ENCODE data around the gene ADM2.

ADM2 gene

GRCh38 chr22:50482107-50483074, 1.0 kb downstream of the ADM2 start:
- Mint-ChIP-seq H3K4me1 (ENCODE audit: low read depth) (peaks cover 5% of the 10 kb centered on the region), H3K27me3 (peaks cover 6% of the 10 kb centered on the region), H3K27ac (no peak overlapping the region), H3K36me3 (ENCODE audit: low read depth) (no peaks in the 10 kb centered on the region), H3K4me3 (peak overlapping the region; percentile 77), H3K9me3 (no peaks in the 10 kb centered on the region)
- no peak for DNase-seq

DNA sequence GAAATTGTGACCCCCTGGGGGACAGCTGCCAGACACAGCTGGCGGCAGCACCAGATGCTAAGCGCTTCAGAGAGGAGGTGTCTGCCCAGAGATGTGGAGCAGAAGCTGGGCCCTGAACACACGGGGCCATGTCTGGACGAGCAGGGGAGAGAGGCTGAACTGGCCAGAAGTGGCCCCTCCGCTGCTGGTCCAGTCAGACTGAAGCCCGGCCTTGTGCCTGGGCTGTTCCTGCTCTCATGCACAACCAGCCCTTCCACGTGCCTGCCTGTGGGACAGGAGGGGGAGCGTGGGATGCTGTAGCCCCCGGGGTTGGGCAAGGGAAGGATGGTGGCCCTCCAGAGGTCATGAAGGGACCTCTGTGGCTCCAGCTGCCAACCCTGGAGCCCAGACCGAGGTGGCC, 1.8 kb downstream of the ADM2 start:
- peak overlapping the region; percentile 10 for H3K4me3 Mint-ChIP-seq
- H3K4me1 Mint-ChIP-seq (ENCODE audit: low read depth): peaks cover 5% of the 10 kb centered on the region
- H3K27ac Mint-ChIP-seq: no peak overlapping the region
- peaks cover 6% of the 10 kb centered on the region for H3K27me3 Mint-ChIP-seq
- H3K9me3 Mint-ChIP-seq: no peaks in the 10 kb centered on the region
- no peaks in the 10 kb centered on the region for H3K36me3 Mint-ChIP-seq (ENCODE audit: low read depth)
- DNase-seq: no peak

DNA sequence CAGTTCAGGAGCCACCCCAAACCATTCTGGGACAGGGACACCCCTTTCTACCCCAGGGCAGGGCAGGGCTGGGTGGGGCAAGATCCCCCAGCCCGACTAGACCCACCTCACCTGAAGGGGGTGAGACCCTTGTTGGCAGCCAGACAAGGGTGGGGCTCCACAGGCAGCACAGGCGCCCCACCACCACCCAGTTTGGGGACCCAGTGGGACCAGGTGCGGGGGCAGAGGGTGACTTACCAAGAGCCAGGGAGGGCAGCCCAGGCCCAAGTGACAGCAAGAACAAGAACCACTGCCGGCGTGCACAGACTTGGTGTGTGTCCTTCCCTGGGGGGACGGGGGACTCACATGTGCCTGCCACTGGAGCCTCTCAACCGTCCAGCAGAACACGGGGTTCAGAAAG, 2.2 kb downstream of the ADM2 start:
- H3K27me3 Mint-ChIP-seq: peaks cover 6% of the 10 kb centered on the region

DNA sequence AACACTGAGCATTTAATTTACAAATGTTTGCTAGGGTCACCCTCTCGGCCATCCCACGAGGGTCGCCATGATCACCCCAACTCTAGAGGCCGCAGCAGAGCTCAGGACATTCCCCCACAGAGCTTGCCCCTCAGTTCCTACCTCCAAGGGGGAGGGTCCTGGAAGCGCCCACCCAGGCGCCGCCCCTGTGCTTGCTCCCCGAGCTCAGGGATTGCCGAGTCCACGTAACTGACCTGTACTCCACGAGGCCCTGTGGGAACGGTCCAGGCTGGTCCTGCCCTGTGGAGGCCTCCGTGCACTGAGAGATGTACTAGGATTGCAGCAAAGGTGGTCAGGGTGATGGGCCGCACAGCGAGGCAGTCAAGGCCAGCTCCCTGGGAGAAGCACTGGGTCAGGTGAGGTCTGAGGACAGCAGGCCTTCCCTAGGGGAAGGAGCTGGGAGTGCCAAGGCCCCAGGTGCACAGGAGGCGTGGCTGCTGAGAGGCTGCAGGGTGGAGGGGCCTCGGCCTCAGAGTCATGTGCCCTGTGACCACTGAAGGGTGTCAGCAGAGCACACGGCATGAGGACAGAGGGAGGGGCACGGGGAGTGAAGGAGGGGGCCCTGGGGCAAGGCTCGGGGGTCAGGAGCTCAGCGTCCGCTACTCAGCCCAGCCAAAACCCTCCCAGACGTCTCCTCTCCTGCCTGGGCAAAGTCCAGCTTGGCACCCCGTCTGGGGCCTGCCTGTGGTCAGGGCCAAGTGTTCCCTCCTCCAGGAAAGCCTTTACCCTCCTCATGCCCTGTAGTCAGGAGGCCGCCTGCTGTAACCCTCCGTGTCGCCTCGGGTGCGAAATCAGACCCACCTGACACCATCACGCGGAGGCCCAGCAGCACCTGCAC, 2.9 kb downstream of the ADM2 start:
- H3K36me3 Mint-ChIP-seq (ENCODE audit: low read depth): no peaks in the 10 kb centered on the region
- no peak overlapping the region for H3K27ac Mint-ChIP-seq
- H3K4me3 Mint-ChIP-seq: no peak overlapping the region
- no peak for DNase-seq
- H3K4me1 Mint-ChIP-seq (ENCODE audit: low read depth): peaks cover 5% of the 10 kb centered on the region
- H3K9me3 Mint-ChIP-seq: no peaks in the 10 kb centered on the region
- peaks cover 6% of the 10 kb centered on the region for H3K27me3 Mint-ChIP-seq

More for the DNA sequence above, 2.2 kb downstream of the ADM2 start:
- no peak for DNase-seq
- Mint-ChIP-seq H3K4me3 (no peak overlapping the region), H3K36me3 (ENCODE audit: low read depth) (no peaks in the 10 kb centered on the region), H3K4me1 (ENCODE audit: low read depth) (peaks cover 5% of the 10 kb centered on the region), H3K27ac (no peak overlapping the region), H3K9me3 (no peaks in the 10 kb centered on the region)

DNA sequence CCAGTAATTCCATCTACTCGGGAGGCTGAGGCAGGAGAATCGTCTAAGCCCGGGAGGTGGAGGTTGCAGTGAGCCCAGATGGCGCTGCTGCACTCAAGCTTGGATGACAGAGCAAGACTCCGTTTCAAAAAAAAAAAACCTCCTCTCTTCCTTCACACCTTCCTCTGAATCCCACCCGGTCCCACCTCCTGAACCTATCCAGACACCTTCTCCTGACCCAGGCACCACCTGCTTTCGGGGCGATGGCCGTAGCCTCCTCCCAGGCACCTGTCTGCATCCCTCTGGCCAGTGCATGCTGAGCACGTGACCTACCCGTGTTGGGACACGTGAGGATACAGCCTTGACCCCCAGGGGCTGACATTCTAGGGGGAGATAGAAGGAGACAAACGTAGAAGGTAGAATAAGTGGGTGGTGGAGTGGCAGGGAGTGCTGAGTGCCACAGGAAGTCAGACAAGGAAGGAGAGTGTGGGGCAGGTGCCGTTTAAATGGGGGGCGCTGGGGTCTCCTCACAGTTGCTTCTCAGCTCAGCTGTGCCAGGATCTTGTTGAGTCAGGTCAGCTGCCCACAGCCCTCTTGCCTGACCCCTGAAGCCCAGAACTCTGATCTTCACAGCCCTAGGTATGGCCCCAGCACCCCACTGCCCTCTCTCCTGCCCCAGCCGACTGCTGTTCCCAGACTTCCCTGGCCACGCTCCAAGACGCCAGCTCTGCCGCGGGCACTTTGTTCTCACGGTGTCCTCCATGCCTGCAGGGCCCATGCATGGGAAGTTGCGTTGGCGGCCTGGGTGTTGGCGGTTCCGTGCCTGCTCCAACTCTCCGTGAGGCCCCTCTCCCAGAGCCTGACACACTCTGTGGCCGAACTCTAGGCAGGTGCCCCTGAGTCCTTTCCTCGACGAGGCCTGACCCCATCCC, 4.1 kb downstream of the ADM2 start:
- Mint-ChIP-seq H3K27ac (no peak overlapping the region), H3K4me1 (ENCODE audit: low read depth) (no peaks in the 10 kb centered on the region), H3K36me3 (ENCODE audit: low read depth) (no peaks in the 10 kb centered on the region), H3K9me3 (no peaks in the 10 kb centered on the region), H3K27me3 (no peaks in the 10 kb centered on the region), H3K4me3 (no peak overlapping the region)
- DNase-seq: no peak

- Mint-ChIP-seq H3K4me1 (ENCODE audit: low read depth) (peaks cover 6% of the 10 kb centered on the region), H3K9me3 (no peaks in the 10 kb centered on the region), H3K4me3 (no peak within 1 kb of the TSS), H3K36me3 (ENCODE audit: low read depth) (no peaks in the 10 kb centered on the region), H3K27ac (no peak within 1 kb of the TSS), H3K27me3 (no peaks in the 10 kb centered on the region)
- DNase-seq: no peak
Measured at GRCh38 chr22:50486561-50487289, 5.4 kb downstream of the ADM2 start, which contains the start of gene MIOX. TSS of gene MIOX (plus strand) at chr22:50486859. CDS start at chr22:50486898, 39 bp downstream.

DNA sequence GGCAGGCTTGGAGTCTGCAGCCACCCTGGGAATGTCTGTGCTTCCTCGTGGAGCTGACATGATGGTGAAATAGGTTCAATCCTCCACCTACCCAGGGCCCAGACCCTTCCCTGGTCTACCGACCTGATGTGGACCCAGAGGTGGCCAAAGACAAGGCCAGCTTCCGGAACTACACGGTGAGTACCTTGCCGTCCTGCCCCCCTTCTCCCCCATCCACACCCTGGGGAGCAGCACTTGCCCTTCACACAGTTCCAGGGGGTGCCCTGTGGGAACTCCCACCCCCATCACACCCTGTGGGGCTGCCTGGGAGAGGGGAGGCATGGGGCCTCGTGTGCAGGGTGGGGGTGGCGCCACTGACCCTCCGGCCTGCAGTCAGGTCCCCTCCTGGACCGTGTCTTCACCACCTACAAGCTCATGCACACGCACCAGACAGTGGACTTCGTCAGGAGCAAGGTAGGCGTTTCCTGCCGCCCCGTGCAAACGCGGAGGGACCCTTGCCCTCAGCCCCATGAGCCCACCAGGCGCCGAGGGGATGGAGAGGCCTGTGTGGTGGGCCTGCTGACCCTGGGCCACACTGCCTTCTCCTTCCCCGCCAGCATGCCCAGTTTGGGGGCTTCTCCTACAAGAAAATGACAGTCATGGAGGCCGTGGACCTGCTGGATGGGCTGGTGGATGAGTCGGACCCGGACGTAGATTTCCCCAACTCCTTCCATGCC, 6.1 kb downstream of the ADM2 start:
- no peak overlapping the region for H3K4me3 Mint-ChIP-seq
- peaks cover 6% of the 10 kb centered on the region for H3K4me1 Mint-ChIP-seq (ENCODE audit: low read depth)
- H3K27ac Mint-ChIP-seq: no peak overlapping the region
- no peak for DNase-seq
- no peaks in the 10 kb centered on the region for H3K9me3 Mint-ChIP-seq
- no peaks in the 10 kb centered on the region for H3K27me3 Mint-ChIP-seq
- H3K36me3 Mint-ChIP-seq (ENCODE audit: low read depth): no peaks in the 10 kb centered on the region

DNA sequence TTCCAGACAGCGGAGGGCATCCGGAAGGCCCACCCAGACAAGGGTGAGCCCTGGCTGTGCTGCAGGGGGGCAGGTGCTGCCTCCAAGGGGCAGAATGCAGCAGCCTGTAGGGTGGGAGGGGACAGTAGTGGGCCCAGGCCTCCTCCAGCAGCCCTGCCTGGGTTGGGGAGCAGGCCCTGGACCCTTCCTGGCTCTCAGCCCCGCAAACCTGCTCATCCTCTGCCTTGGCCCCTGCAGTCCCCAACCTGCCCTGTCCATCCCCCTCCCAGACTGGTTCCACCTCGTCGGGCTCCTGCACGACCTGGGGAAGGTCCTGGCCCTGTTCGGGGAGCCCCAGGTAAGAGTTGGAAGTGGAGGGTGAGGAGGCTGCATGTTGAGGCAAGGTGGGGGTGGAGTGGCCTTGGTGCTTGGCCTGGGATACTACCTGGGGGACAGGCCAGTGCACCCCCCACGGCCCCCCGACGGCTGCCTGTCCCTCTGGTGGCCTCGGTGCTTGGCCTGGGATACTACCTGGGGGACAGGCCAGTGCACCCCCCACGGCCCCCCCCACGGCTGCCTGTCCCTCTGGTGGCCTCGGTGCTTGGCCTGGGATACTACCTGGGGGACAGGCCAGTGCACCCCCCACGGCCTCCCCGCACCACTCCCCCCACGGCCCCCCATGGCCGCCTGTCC, 6.8 kb downstream of the ADM2 start:
- Mint-ChIP-seq H3K27me3 (no peaks in the 10 kb centered on the region), H3K9me3 (no peaks in the 10 kb centered on the region), H3K36me3 (ENCODE audit: low read depth) (no peaks in the 10 kb centered on the region), H3K4me3 (no peak overlapping the region), H3K27ac (no peak overlapping the region), H3K4me1 (ENCODE audit: low read depth) (peaks cover 6% of the 10 kb centered on the region)
- no peak for DNase-seq

DNA sequence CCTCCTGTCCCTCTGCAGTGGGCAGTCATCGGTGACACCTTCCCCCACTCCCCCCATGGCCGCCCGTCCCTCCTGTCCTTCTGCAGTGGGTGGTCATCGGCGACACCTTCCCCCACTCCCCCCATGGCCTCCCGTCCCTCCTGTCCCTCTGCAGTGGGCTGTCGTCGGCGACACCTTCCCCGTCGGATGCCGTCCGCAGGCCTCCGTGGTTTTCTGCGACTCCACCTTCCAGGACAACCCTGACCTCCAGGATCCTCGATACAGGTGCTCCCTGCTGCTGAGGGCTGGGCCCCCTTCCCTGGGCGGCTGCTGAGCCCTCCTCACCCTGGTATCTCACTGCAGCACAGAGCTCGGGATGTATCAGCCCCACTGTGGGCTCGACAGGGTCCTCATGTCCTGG, 7.5 kb downstream of the ADM2 start:
- Mint-ChIP-seq H3K9me3 (no peaks in the 10 kb centered on the region), H3K27ac (no peak overlapping the region), H3K27me3 (no peaks in the 10 kb centered on the region), H3K36me3 (ENCODE audit: low read depth) (no peaks in the 10 kb centered on the region), H3K4me3 (no peak overlapping the region), H3K4me1 (ENCODE audit: low read depth) (peaks cover 6% of the 10 kb centered on the region)
- no peak for DNase-seq

GRCh38 chr22:50489363-50490243, 8.3 kb downstream of the ADM2 start:
- Mint-ChIP-seq H3K4me1 (ENCODE audit: low read depth) (peaks cover 6% of the 10 kb centered on the region), H3K36me3 (ENCODE audit: low read depth) (no peaks in the 10 kb centered on the region), H3K4me3 (no peak overlapping the region), H3K9me3 (no peaks in the 10 kb centered on the region), H3K27me3 (no peaks in the 10 kb centered on the region), H3K27ac (no peak overlapping the region)
- DNase-seq: no peak

DNA sequence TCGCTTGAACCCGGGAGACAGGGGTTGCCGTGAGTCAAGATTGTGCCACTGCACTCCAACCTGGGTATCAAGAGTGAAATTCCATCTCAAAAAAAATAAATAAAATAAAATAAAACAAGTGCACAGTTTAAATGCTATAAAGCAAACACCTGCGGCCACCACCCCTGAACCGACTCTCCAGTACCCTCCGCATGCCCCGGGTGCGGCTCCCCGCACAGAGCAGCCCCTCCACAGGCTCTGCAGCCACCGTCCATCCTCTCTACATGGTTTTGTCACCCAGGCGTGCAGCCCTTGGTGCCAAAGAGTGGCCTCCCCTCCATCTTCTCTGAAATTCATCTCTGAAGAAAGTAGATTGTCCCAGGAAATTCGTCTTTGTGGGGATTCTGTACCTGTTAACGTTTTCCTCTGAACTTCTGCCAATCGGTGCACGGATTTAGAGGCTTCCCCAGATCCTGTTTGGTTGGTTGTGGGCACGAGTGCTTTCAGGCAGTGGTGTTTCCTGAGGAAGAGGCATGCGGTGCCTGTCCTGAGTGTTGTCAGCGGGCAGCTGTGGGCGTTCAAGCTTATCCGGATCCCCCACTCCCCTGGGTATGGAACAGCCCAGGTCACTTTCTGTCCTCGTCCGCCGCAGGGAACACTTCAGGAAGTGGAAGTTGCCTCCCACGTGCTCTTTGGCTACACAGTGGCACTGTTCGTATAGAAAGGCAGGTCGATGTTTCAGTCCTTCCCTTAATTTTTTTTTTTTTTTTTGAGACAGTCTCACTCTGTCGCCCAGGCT, 9.4 kb downstream of the ADM2 start:
- Mint-ChIP-seq H3K4me3 (peak overlapping the region; percentile 25), H3K4me1 (ENCODE audit: low read depth) (peaks cover 6% of the 10 kb centered on the region), H3K27ac (peak overlapping the region; percentile 34), H3K36me3 (ENCODE audit: low read depth) (no peaks in the 10 kb centered on the region), H3K27me3 (no peaks in the 10 kb centered on the region), H3K9me3 (no peaks in the 10 kb centered on the region)
- no peak for DNase-seq
